HG02938 (cell line): Measurements from ENCODE around the gene OR7A5.
"Not testable (repeated sequence)": the region's sequence is repeated elsewhere in the genome, so short reads cannot be mapped to it uniquely, and the experiment has no call there.

ENCODE experiments used
- ATAC-seq: cut with Tn5 transposase; IDR thresholded peaks from one replicate; pipeline ENCODE4 v1.9.1; 2021; ENCODE audit warnings: mild to moderate bottlenecking, moderate library complexity; ENCODE audit not compliant: unreplicated experiment

The OR7A5 gene

DNA sequence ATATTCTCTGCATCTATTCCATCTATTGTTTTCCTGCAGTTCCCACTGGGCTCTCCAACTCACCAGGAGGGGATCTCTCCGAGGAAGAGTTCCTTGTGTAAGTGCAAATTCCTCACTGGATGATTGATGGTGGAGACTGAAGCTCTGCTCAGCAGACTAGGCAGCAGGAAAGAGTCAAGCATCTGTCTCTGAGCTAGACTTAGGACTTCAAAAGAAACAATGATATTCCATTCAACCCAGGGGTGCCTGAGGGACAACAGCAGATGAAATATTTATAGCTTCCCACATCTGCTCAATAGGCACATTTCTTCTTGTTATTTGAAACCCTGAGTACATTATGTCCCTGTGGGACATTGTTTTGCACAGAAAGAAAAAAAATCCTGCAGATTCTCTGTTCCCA, at the start of gene OR7A5, which contains the start of gene OR7C1:
TSS of gene OR7A5 (minus strand) at position 175 of the 400 bp plus-strand sequence. CDS start 6,944 bp downstream, outside the sequence.
TSS of gene OR7C1 (minus strand) at position 175 of the 400 bp plus-strand sequence. CDS start 35,049 bp downstream, outside the sequence.
- ATAC-seq, result no peak

- no peak for ATAC-seq
Measured at GRCh38 chr19:14871619-14872230, 36.7 kb upstream of the OR7A5 start.

DNA sequence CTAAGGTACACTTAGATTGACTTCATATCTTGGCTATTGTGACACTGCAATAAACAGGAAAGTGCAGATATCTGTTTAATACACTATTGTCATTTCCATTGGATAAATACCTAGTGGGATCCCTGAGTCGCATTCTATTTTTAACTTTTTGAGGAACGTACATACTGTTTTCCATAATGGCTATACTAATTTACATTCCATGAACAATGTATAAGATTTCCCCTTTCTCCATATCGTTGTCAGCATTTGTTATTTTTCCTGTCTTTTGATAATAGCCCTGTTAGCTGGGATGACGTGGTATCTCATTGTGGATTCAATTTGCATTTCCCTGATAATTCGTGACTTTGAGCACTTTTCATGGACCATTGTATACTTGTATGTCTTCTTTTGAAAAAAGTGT, 33.5 kb upstream of the OR7A5 start:
- no peak for ATAC-seq

DNA sequence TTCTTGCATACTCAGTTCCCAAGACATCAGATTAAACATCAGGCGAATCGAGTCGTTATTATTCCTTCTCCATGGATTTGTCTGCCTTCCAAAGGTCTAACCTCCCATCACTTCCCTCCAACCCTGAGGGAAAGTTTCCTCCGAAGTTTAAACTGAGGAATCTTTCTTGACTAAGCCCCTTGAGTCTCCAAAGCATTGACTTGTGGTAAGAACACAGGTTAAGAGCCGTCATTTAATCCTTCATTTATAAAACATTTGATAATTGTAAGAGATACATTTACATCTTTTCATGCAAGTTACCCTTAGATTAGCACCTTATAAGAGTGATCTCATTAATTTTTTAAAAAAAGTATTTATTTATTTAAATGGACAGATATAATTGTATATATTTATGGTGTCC, 13.8 kb upstream of the OR7A5 start, which contains the start of gene OR7A10:
TSS of gene OR7A10 (minus strand) at position 101 of the 400 bp plus-strand sequence. CDS start 7,045 bp downstream, outside the sequence.
- ATAC-seq, result no peak

DNA sequence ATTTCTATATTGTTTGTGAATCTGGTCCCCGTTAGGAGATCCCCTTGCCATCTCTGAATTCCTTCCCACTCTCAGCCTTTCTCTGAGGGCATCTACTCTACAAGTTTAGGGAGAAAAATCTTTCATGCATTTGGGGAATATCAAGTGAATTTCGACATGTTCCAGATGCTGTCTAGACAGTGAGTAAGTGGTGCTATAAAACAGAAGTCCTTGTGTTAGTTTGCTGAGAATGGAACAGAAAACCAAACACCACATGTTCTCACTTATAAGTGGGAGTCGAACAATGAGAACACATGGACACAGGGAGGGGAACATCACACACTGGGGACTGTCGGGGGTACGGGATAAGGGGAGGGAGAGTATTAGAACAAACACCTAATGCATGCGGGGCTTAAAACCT, 8.6 kb upstream of the OR7A5 start:
- ATAC-seq, result no peak

DNA sequence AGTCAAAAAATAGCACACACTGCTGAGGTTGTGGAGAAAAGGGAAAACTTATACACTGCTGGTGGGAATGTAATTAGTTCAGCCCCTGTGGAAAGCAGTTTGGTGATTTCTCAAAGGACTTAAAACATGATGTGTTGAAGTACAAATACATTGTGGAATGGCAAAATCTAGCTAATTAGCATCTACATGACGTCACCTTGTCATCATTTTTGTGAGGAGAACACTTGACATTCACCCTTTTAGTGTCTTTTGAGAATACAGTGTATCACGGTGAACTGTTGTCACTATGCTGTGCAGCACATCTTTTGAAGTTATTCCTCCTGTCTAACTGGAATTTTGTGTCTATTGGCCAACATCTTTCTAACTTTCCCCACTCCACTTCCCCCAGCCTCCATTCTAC, 8.2 kb upstream of the OR7A5 start:
- no peak for ATAC-seq

DNA sequence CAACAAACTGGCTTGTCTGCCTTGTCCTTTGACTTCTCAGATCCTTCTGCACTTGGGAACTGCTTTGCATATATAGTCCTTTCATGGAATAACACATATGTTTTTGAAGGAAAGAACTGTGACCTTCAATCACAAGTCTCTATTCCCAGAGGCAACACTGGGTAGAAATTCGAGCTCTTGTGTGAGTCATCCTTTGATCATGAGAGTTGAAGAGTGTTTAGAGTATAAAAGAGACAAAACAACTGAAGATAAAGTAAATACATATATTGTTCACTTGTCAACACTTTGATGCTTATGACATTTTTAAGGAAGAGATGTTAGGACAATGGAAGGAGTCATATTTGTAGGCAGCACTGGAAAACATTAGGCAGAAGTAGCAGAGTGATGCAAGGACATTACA, 5.2 kb upstream of the OR7A5 start:
- ATAC-seq, result no peak

DNA sequence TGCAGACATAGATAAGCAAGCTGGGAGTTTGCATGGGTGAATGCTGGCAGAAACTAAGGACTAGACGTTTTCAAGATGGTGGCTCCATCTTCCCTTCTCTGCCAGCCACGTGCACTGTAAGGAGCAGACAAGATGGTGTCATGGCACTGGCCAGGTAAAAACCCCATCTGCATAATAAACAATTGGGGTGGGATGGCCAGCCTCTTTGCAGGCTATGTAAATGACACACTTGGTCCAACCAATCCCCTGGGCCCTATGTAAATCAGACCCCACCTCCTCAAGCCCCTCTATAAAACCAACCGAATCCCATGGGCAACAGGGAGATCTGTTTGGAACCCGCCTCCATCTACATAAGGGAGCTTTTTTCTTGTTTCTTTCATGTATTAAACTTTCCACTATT, 2.4 kb upstream of the OR7A5 start:
- ATAC-seq, result no peak

GRCh38 chr19:14830702-14831101, 4.3 kb downstream of the OR7A5 start:
- no peak for ATAC-seq

DNA sequence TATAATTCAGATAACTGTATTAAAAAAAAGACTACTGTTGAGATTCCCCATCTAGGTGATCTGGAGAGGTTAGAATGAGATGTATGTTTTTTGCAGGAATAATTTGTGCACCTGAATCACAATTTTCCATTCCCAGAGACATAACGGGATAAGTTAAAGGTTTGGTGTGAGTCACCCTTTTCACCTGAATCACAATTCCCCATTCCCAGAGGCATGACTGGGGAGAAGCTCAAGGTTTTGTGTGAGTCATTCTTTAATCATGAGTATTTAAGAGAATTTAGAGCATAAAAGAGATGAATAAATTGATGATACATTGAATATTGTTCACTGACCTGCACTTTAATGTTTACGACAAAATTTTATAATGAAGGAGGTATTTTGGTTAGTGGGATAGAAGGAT, 9.0 kb downstream of the OR7A5 start:
- no peak for ATAC-seq

- ATAC-seq, result no peak
Measured at GRCh38 chr19:14821937-14822336, 13.0 kb downstream of the OR7A5 start.

GRCh38 chr19:14818588-14818987, 16.4 kb downstream of the OR7A5 start:
- ATAC-seq, result no peak

GRCh38 chr19:14817052-14817451, 17.9 kb downstream of the OR7A5 start:
- no peak for ATAC-seq

DNA sequence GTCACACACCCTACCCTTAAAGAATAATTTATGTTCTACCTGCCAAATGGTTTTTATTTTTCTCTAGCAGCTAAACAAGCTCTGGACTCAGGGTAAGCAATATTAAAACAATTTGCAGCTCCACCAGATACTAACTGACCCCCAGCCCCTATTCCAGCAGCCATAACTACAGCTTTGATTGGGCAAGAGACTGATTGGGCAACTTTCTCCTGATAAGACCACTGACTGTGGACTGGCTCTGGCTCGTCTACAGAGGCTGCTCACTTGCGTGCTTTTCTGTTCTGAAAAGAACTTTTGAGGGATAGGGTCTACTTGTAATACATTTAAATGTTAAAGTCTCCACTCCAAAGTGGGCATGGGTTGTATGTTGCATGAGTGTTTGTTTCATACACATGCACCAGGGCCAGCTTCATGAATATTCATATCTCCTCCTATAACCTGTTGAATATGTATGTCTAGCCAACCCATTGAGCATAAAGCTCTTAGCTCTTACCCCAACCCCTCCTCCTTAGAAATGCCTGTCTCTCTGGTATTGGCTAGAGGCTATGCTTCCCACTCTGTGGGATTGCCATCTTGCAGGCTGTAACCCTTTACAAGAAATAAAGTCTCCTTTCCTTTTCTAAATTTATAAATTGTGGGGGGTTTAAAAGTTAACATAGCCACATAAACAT, 19.9 kb downstream of the OR7A5 start:
- ATAC-seq, result no peak

DNA sequence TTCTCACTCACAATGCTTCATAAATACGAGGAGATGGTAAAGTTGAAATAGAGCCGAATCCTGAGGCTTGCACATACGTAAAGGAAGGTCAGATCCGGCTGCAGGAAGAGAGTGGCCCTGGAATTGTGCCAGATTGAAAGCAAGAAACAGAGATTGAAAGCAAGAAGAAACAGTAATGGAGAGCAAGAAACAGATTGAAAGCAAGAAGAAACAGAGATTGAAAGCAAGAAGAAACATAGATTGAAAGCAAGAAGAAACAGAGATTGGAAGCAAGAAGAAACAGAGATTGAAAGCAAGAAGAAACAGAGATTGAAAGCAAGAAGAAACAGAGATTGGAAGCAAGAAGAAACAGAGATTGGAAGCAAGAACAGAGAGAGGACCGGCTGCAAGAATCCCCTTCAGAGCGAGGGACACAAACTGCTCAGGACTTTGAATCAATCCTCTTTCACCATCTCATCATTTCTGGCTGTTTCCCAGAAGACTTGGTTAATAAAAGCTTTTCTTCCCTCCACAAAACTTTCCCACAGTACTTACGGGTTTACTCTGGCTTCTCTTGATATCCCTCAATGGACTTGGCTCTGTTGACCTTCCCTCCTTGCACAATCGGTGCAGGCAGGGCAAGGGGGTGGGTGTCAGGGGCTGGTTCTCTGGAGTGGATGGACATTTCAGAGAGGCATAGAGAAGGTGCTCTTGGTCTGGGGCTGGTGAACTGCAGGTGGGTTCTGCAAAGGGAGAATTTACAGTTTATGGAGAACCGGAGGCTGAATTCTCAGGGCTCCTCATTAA, 25.5 kb downstream of the OR7A5 start:
- ATAC-seq, result no peak

DNA sequence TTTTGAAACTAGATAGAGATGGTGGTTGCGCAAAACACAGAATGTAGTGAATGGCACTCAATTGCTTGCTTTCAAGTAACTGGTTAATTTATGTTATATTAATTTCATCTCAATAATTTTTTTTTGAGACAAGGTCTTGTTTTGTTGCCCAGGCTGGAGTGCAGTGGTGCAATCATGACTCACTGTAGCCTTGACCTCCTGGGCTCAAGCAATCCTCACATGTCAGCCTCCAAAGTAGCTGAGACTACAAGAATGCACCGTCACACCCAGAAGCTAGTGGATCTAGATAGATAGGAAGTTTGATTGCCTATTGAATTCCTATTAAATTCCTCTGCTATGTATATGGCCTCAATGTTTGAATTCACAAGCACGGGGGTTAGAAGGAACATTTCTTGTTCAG, 30.2 kb downstream of the OR7A5 start:
- no peak for ATAC-seq

GRCh38 chr19:14798760-14799159, 36.2 kb downstream of the OR7A5 start:
- ATAC-seq, result no peak

DNA sequence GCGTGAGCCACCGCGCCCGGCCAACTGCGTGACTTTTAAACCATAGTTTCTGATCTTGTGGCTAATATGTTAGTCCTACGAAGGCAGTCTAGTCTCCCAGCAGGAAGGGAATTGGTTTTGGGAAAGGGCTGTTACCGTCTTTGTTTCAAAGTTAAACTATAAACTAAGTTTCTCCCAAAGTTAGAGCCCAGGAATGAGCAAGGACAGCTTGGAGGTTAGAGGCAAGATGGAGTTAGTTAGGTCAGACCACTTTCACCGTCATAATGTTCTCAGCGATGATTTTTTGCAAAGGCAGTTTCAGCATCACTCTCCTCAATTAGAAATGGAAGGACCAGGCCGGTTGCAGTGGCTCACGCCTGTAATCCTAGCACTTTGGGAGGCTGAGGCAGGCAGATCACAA, 39.0 kb downstream of the OR7A5 start:
- ATAC-seq, result no peak

DNA sequence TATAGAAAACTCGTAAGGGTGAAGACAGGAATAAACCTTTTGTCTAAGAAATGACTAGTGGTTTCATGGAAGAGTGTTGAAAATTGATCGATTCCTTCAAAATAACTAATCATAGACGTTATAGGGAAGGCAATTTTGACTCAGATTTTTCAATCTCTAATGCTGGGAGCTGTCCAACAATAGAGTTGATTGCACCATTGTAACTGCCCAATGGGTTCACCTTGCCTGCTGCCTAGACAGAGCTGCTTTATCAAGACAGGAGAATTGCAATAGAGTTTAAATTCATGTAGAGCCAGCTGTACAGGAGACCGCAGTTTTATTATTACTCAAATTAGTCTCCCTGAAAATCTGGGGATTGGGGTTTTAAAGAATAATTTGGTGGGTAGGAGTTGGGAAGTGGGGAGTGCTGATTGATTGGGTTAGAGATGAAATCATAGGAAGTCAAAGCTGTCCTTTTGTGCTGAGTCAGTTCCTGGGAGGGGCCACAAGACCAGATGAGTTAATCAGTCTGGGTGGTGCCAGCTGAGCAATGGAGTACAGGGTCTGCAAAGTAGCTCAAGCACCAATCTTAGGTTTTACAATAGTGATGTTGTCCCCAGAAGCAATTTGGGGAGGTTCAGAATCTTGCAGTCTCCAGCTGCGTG, 39.8 kb downstream of the OR7A5 start:
- ATAC-seq, result no peak

DNA sequence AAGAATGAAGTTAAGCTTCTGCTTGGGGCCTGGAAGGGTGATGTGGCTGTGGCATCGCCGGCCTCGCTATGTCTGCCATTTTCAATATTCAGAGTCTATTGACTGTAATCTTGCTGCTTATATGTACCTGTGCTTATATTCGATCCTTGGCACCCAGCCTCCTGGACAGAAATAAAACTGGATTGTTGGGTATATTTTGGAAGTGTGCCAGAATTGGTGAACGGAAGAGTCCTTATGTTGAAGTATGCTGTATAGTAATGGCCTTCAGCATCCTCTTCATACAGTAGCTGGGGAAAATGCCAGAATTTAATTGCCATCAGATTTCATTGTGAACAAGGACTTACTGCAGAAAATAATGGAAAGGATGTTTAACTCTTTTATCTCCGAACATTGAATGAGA, 42.7 kb downstream of the OR7A5 start:
- not testable (repeated sequence) for ATAC-seq

- ATAC-seq, result no peak
Measured at GRCh38 chr19:14786421-14786851, 48.5 kb downstream of the OR7A5 start.
